GM19035 (cell line): ENCODE results near the gene KCTD2.
"Not testable (repeated sequence)": the region's sequence is repeated elsewhere in the genome, so short reads cannot be mapped to it uniquely, and the experiment has no call there.

Source experiments
- ATAC-seq: cut with Tn5 transposase; IDR thresholded peaks from one replicate; pipeline ENCODE4 v1.9.1; 2021; ENCODE audit not compliant: unreplicated experiment

Gene KCTD2

DNA sequence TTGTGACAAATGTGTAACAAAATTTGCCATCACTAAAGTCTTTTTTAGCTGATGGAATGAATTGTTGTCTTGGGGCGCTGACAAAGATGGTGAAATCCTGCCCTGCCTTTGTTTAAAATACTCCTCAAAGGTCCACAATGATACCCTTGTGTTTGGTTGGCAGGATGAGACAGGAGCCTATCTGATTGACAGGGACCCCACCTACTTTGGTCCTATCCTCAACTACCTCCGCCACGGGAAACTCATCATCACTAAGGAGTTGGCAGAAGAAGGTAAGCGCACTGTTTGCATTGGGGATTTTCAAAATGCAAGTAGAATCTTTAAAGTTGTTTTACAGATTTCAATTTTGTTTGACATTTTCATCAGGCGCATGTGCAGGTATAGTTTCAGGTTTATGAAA is 2.0 kb downstream of the KCTD2 start:
- no peak for ATAC-seq

DNA sequence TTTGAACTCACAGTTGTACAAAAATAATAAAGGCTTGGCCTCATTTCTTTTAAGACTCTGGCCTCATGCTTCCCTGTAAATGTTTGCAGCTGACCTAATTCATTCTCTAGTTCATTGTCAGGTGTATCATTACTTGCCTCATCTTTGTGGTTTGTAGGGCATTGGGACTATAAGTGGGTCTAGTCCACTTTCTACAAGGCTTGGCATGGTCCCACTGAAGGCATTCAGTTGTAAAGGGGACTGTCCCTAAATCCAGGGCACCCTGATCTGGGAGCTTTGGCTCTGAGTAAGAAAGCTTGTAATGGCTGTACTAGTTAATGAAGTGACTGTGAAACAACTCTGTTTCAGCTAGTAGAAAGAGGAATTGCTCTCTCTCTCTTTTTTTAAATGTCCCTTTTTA is 2.7 kb downstream of the KCTD2 start:
- ATAC-seq = no peak

DNA sequence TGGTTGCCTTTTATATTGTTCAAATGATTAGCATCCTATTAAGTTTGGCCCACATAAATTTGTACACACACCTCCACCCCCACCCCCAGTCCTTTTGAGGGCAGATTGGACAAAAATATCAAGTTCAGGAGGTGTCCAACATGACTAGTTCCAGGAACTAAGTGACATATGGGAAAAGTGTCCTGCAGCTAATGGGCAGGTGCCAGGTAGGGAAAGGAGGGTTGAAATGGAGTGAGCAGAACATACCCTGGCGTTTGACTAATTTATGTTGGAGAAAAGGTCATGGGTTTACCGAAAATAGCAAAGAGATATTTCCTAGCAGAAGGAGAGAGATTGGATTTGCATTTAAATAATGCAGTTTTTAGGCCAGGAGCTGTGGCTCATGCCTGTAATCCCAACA is 4.9 kb downstream of the KCTD2 start:
- no peak for ATAC-seq

DNA sequence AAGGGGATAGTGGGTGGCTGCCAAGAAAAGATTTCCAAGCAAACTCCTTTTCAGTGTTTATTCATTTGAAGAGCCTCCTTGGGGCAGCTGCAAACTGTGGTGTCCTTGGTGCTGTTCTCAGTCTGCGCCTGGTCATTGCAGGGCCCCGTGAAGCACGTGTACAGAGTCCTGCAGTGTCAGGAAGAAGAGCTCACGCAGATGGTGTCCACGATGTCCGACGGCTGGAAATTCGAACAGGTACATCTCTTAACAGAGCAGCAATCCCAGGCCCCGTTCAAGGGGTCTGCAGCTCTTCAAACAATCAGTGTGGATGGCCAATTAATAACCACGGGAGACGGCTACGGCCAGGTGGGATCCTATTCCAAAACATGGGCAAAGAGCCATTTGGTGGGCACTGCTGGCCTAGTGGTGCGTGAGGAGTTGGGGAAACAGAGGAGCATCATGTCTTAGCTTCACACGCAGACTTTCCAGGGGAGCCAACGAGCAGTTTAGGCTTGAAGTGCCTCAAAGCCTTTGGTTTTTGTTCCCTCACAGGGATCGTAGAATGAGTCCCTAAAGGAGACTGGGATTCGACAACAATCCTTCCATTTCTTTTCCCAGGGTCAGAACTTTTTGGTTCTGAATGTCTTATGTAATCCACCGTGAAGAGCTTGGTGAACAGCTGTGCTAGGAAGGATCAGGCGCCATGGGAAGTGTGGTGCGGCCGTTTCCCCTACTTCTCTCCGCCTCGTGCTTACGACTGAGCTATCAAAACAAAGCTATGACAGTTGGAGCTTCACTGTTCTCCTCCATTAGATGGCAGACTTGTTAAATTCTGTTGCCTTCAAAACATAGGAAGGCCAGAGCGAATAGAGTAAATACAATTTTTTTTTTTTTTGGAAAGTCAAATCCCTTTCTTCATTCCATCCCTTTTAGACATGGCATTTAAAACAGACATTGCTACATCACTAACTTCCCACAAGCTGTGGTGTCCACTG is 12.6 kb downstream of the KCTD2 start:
- no peak for ATAC-seq

- no peak for ATAC-seq
These were observed 13.5 kb downstream of the KCTD2 start for GRCh38 chr17:75060434-75061054.

DNA sequence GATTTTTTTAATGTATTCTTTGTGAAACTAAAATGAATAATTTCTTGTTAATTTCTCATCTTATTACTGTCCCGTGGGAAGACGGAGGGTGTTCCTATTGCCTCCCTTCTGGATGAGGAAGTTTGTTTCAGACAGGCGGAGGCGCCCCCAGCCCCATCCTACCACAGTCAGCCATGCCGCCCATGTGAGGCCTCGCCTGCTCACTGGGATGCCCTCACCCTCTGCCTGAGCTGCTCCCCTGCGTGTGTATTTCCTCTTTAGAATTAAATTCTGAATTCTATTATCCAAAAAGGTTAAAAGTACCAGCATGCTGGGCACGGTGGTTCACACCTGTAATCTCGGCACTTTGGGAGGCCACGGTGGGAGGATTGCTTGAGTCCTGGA is 14.0 kb downstream of the KCTD2 start:
- ATAC-seq = no peak

DNA sequence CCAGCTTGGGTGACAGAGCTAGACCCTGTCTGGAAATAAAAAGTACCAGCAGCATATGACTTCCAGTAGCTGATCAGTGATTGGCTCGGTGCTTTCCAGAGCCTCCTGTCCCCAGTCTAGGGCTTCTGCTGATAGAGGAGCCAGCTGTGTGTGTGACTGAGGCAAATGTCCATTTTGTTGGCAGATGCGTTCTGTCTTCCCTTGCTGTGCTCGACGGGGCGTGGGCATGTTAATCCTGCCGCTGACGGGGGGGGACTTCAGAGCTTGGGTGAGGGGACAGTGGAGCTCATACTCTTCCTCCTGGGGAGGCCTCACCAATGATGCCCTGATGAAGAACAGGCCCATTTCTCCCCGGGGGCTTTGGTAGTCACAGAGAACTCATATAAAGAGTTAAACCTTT is 14.6 kb downstream of the KCTD2 start:
- ATAC-seq = no peak

DNA sequence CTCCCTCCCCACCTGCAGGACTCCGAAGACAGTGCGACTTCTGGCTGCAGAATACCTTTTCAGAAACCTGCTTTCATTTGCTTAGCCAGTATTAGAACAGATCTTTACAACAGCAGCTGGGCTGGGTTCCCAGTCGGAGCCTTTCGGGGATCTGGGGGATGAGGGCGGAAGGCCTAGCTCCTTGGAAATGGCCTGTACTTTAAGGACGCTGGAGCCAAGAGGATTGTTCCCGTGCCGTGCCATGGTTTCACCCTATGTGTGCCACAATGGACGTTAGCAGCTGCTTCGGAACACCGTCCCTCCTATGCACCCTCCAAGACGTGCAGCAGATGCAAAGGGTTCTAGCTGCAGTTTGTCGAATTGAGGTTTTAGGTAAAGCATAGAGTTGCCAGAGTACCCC is 16.2 kb downstream of the KCTD2 start:
- ATAC-seq = no peak

DNA sequence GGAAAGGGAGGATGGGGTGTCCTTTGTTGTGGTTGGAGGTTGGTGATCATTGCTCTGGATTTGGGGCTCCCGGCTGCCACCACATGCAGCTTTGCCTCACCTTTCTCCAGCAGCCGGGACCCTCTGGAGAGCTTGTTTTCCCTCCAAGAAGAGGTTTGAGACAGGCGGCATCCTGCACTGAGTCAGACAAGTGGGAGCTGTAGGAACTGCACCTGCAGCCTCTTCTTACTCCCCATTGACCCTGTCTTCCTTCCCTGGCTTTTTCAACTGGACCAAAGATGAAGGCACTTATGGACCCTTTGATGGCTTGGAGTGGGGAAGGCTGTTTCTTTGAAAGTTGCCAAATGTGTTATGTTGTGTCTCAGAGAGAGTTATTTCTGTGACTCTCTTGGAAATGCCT is 16.6 kb downstream of the KCTD2 start:
- ATAC-seq = no peak

- no peak for ATAC-seq
These were observed 17.0 kb downstream of the KCTD2 start for GRCh38 chr17:75064040-75064439.

DNA sequence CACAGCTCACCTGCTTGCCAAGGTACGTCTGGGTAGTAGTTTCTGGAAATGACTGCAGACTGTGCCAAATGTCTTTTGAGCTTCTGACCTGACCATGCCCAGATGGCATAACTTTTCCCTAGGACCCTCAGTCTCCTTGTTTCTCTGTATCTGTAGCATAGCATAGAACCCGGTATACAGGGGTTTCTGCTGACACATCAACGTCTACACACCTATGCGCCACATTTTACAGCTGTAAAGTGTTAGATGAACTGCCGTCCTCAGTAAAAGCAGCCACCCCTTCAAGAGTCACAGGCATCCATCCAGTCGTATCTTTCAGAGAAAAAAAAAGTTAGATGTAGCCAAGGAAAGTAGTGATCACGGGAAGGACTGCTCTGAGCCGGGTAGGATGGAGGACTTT is 17.4 kb downstream of the KCTD2 start:
- ATAC-seq = no peak

- no peak for ATAC-seq
These were observed 18.0 kb downstream of the KCTD2 start for GRCh38 chr17:75064867-75065561.

DNA sequence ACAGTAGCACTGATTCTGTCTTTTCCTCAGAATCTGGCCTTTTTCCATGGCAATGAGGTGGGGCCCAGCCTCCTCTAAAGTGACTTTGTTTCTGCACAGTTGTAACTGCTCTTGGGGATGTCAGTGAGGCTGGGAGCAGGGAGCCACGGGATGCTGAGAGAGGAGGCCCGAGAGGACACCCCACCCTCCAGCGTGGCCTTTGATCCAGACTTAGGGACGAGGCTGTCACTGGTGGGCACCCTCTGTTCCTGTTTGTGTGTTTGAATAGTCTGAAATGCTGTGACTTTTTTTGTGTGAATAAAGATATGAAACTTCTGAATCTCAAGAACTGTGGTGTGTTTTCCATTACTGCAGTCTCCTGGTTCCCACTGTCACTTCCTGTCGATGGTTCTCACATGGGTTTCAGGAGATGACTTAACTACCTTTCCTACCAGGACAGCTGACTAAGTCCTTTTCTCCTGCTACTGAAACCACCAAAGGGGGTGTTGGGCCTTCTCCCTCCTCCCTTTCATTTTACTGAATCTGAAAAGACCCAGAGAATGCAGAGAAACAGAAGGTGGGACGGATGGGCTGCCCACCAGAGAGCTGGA is 18.6 kb downstream of the KCTD2 start:
- no peak for ATAC-seq

- no peak for ATAC-seq
These were observed 20.8 kb downstream of the KCTD2 start for GRCh38 chr17:75067856-75068255.

DNA sequence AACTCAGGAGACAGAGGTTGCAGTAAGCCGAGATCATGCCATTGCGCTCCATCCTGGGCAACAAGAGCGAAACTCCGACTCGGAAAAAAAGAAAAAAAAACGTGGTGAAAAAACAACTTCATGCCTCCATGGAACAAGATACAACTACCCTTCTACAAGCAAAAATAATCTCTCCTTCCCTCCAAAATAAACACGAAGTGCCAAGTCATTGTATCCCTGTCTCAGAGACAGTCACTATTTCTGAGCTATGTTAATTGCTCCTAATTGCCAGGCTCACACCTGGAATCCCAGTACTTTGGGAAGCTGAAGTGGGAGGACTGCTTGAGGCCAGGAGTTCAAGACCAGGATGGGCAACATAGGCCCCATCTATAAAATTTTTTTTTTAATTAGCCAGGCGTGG is 21.7 kb downstream of the KCTD2 start:
- ATAC-seq = no peak

DNA sequence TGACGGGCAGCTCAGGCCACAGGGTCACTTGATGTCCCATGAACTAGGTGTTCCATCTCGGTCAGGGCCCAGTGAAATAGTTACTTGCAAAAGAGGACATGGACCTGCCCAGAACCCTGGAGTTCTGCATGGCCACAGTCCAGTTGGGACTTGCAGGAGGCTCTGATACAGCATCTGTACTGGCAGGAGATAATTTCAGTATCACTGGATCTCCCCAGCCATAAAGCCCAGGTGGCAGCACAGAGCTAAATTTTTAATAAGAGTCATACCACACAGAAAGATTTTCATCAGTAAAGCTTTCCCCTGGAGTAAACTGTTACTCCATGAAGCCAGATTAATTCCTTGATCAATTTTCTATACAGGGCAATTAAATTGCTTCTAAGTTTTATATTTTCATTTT is 22.8 kb downstream of the KCTD2 start:
- no peak for ATAC-seq

- ATAC-seq = not testable (repeated sequence)
These were observed 24.6 kb downstream of the KCTD2 start for GRCh38 chr17:75071478-75072271.

- not testable (repeated sequence) for ATAC-seq
These were observed 25.9 kb downstream of the KCTD2 start for GRCh38 chr17:75072909-75073308.

- no peak for ATAC-seq
These were observed 26.6 kb downstream of the KCTD2 start for GRCh38 chr17:75073618-75074047.

DNA sequence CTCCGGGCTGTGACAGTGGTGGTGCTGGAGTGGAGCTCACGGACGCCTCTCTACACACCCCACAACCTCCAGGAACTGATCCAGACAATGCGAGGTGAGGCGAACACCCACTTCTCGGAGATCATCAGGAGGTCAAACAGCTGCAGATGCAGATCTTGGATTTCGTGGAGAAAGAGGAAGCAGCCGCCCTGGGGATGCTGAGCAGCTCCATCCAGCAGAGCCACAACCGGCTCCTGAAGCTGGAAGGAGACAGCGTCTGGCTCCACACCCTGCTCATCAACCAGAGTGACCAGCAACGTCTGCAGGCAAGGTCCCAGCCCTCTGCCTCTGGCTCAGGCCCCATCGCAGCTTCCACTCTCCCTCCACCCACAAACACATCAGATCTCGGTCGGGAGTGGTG is 27.5 kb downstream of the KCTD2 start:
- no peak for ATAC-seq
